Parathyroid adenoma (tissue), 2 donors: ENCODE data around the gene BICD2.

ENCODE experiments used
- H2AFZ ChIP-seq: fragments of 300-600 bp; sonication (generic); one replicate; pipeline ENCODE4 v1.7.0; 2017; ENCODE audit warnings: antibody characterized with exemption, mild to moderate bottlenecking
- H3K27ac ChIP-seq: fragments of 300-600 bp; sonication (generic); one replicate; pipeline ENCODE4 v1.7.0; 2017
- H3K27me3 ChIP-seq: fragments of 300-600 bp; sonication (generic); one replicate; pipeline ENCODE4 v1.7.0; 2017; ENCODE audit warnings: low read length; ENCODE audit not compliant: control insufficient read depth, insufficient read depth
- H3K36me3 ChIP-seq: fragments of 300-600 bp; sonication (generic); one replicate; pipeline ENCODE4 v1.7.0; 2017; ENCODE audit warnings: low read length; ENCODE audit not compliant: control insufficient read depth, insufficient read depth
- H3K4me1 ChIP-seq: fragments of 300-600 bp; sonication (generic); one replicate; pipeline ENCODE4 v1.7.0; 2017; ENCODE audit warnings: control low read depth
- H3K4me2 ChIP-seq: fragments of 300-600 bp; sonication (generic); one replicate; pipeline ENCODE4 v1.7.0; 2017; ENCODE audit warnings: low read length
- H3K4me3 ChIP-seq: fragments of 300-600 bp; sonication (generic); one replicate; pipeline ENCODE4 v1.7.0; 2017; ENCODE audit warnings: low read depth, low read length
- H3K79me2 ChIP-seq: fragments of 300-600 bp; sonication (generic); one replicate; pipeline ENCODE4 v1.7.0; 2017; ENCODE audit warnings: control low read depth
- H3K9ac ChIP-seq: fragments of 300-600 bp; sonication (generic); one replicate; pipeline ENCODE4 v1.7.0; 2017; ENCODE audit warnings: mild to moderate bottlenecking
- H3K9me3 ChIP-seq: fragments of 300-600 bp; sonication (generic); one replicate; pipeline ENCODE4 v1.7.0; 2017; ENCODE audit warnings: low read length; ENCODE audit not compliant: control insufficient read depth
- TF ChIP-seq, protein P1 (sequence below): fragments of 300-600 bp; sonication (generic); IDR thresholded peaks from one replicate; pipeline ENCODE4 v1.7.0; 2017; ENCODE audit warnings: antibody characterized with exemption, mild to moderate bottlenecking
- donor health status: primary hyperparathyroidism.

The BICD2 gene

DNA sequence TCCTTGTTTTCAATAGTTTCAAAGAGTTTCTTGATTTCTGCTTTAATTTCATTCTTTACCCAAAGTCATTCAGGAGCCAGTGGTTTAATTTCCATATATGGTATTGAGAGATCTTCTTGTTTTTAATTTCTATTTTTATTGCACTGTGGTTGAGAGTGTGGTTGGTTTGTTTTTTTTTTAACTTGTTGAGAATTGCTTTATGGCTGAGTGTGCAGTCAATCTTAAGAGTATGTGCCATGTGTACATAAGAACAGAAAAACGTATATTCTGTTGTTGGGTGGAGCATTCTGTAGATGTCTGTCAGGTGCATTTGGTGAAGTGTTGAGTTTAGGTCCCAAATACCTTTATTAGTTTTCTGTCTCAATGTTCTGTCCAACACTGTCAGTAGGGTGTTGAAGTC is 68.0 kb downstream of the BICD2 start:
- H3K27ac ChIP-seq = no peak overlapping the region
- H3K27me3 ChIP-seq = no peaks in the 10 kb centered on the region
- H2AFZ ChIP-seq = no peak overlapping the region
- H3K79me2 ChIP-seq = no peaks in the 10 kb centered on the region
- H3K9ac ChIP-seq = no peak overlapping the region
- H3K9me3 ChIP-seq = no peaks in the 10 kb centered on the region
- TF ChIP-seq, protein P1, sequence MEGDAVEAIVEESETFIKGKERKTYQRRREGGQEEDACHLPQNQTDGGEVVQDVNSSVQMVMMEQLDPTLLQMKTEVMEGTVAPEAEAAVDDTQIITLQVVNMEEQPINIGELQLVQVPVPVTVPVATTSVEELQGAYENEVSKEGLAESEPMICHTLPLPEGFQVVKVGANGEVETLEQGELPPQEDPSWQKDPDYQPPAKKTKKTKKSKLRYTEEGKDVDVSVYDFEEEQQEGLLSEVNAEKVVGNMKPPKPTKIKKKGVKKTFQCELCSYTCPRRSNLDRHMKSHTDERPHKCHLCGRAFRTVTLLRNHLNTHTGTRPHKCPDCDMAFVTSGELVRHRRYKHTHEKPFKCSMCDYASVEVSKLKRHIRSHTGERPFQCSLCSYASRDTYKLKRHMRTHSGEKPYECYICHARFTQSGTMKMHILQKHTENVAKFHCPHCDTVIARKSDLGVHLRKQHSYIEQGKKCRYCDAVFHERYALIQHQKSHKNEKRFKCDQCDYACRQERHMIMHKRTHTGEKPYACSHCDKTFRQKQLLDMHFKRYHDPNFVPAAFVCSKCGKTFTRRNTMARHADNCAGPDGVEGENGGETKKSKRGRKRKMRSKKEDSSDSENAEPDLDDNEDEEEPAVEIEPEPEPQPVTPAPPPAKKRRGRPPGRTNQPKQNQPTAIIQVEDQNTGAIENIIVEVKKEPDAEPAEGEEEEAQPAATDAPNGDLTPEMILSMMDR = no peak
- H3K4me3 ChIP-seq = no peak overlapping the region
- H3K4me1 ChIP-seq = no peaks in the 10 kb centered on the region
- H3K36me3 ChIP-seq = no peaks in the 10 kb centered on the region
- no peak overlapping the region for H3K4me2 ChIP-seq

DNA sequence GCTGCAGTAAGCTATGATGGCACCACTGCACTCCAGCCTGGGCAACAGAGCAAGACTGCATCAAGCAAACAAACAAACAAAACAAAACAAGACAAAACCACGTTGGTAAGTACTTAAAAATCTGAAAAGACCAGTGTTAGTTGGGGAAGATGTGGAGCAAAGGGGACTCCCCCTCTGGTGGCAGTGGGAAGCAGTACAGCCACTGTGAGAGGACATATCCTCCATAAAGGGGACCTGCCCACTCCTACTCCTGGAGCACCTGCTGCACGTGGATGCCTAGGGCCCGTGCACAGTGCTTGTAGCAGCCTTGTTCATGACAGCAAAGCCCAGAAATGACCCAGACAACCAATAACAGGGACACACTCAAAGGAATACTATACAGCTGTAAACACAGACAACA is 77.7 kb downstream of the BICD2 start:
- H3K4me3 ChIP-seq = no peak overlapping the region
- no peak overlapping the region for H3K4me2 ChIP-seq
- H2AFZ ChIP-seq = no peak overlapping the region
- H3K4me1 ChIP-seq = no peaks in the 10 kb centered on the region
- no peaks in the 10 kb centered on the region for H3K27me3 ChIP-seq
- no peaks in the 10 kb centered on the region for H3K9me3 ChIP-seq
- H3K36me3 ChIP-seq = no peaks in the 10 kb centered on the region
- no peak overlapping the region for H3K9ac ChIP-seq
- TF ChIP-seq, protein P1 = no peak
- no peak overlapping the region for H3K27ac ChIP-seq
- no peaks in the 10 kb centered on the region for H3K79me2 ChIP-seq

DNA sequence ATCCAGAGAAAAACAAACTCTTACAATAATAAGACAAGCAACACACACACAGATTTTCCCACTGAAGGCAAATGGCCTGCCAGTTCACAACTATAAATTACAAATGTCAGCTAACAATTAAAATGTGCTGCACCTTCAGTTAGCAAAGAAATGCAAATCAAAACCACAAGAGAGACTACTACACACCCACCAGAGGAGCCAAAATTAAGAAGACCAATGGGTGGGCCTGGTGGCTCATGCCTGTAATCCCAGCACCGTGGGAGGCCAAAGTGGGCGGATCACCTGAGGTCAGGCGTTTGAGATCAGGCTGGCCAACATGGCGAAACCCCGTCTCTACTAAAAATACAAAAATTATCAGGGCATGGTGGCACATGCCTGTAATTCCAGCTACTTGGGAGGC is 79.6 kb downstream of the BICD2 start:
- no peaks in the 10 kb centered on the region for H3K4me1 ChIP-seq
- H3K36me3 ChIP-seq = no peaks in the 10 kb centered on the region
- no peaks in the 10 kb centered on the region for H3K79me2 ChIP-seq
- no peaks in the 10 kb centered on the region for H3K27me3 ChIP-seq
- H2AFZ ChIP-seq = no peak overlapping the region
- H3K9me3 ChIP-seq = no peaks in the 10 kb centered on the region
- no peak overlapping the region for H3K4me2 ChIP-seq
- no peak overlapping the region for H3K9ac ChIP-seq
- no peak overlapping the region for H3K4me3 ChIP-seq
- TF ChIP-seq, protein P1 = no peak
- H3K27ac ChIP-seq = no peak overlapping the region

DNA sequence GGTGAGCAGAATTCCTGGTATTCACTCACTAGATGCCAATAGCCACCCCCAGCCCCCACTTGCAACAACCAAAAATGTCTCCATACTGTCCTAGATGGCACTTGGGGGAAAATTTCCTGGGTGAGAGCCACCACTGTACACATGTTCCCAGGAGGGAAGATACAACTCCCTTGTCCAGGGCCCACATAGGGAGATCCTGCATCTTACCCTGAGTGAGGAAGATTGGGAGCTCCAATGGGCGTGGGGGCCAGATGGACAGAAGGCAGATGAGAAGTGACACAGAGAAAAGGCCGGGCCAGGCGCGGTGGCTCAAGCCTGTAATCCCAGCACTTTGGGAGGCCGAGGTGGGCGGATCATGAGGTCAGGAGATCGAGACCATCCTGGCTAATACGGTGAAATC is 82.4 kb downstream of the BICD2 start:
- no peak overlapping the region for H3K27ac ChIP-seq
- H3K79me2 ChIP-seq = no peaks in the 10 kb centered on the region
- H3K27me3 ChIP-seq = no peaks in the 10 kb centered on the region
- no peak overlapping the region for H3K4me3 ChIP-seq
- no peak overlapping the region for H3K4me2 ChIP-seq
- no peak overlapping the region for H3K9ac ChIP-seq
- no peak overlapping the region for H2AFZ ChIP-seq
- H3K4me1 ChIP-seq = no peaks in the 10 kb centered on the region
- H3K9me3 ChIP-seq = no peaks in the 10 kb centered on the region
- TF ChIP-seq, protein P1 = no peak
- no peaks in the 10 kb centered on the region for H3K36me3 ChIP-seq
